ENCODE data around the gene TFE3. TPM values are rescaled to one million over a fixed set of nuclear protein-coding genes. Genes with fewer than 3 reads are reported as not detected.
A peak's percentile ranks its signal among the peaks of the same experiment; 100 is the strongest.

TFE3 gene
- total RNA-seq, 3 donors from 2014 or later = 22.8 to 28.8 (median 23.4) TPM

- peak overlapping the region; percentile 91 for H3K4me3 Mint-ChIP-seq
- no peak for DNase-seq
Observed at GRCh38 chrX:49043987-49044281, 777 bp upstream of the TFE3 start.

GRCh38 chrX:49042581-49043219 lies 457 bp downstream of the TFE3 start:
- no peak for DNase-seq
- Mint-ChIP-seq H3K9me3 (no peaks in the 10 kb centered on the region), H3K36me3 (ENCODE audit: insufficient read depth) (peaks cover 3% of the 10 kb centered on the region), H3K27me3 (ENCODE audit: low read depth) (no peaks in the 10 kb centered on the region), H3K4me1 (ENCODE audit: low read depth) (peaks cover 36% of the 10 kb centered on the region), H3K4me3 (peak overlapping the region; percentile 91)
- ATAC-seq = peak; percentile 4 to 11

More at GRCh38 chrX:49043987-49044281, 777 bp upstream of the TFE3 start:
- Mint-ChIP-seq H3K4me1 (ENCODE audit: low read depth) (peaks cover 35% of the 10 kb centered on the region), H3K27me3 (ENCODE audit: low read depth) (no peaks in the 10 kb centered on the region), H3K9me3 (no peaks in the 10 kb centered on the region), H3K36me3 (ENCODE audit: insufficient read depth) (no peaks in the 10 kb centered on the region)
- no peak for ATAC-seq

- peaks cover 5% of the 10 kb centered on the region for H3K36me3 Mint-ChIP-seq (ENCODE audit: insufficient read depth)
- ATAC-seq (no peak), DNase-seq (no peak)
- H3K4me3 Mint-ChIP-seq = peak overlapping the region; percentile 91
- H3K9me3 Mint-ChIP-seq = no peaks in the 10 kb centered on the region
- H3K4me1 Mint-ChIP-seq (ENCODE audit: low read depth) = peaks cover 36% of the 10 kb centered on the region
- H3K27me3 Mint-ChIP-seq (ENCODE audit: low read depth) = no peaks in the 10 kb centered on the region
Observed at GRCh38 chrX:49041744-49042580, 1.2 kb downstream of the TFE3 start.

- ATAC-seq (no peak), DNase-seq (no peak)
- H3K4me3 Mint-ChIP-seq = peak overlapping the region; percentile 38
- no peaks in the 10 kb centered on the region for H3K27me3 Mint-ChIP-seq (ENCODE audit: low read depth)
- peaks cover 36% of the 10 kb centered on the region for H3K4me1 Mint-ChIP-seq (ENCODE audit: low read depth)
- peaks cover 5% of the 10 kb centered on the region for H3K36me3 Mint-ChIP-seq (ENCODE audit: insufficient read depth)
- H3K9me3 Mint-ChIP-seq = no peaks in the 10 kb centered on the region
Observed at GRCh38 chrX:49040376-49040955, 2.7 kb downstream of the TFE3 start.

GRCh38 chrX:49039598-49040375 lies 3.4 kb downstream of the TFE3 start:
- H3K27me3 Mint-ChIP-seq (ENCODE audit: low read depth) = no peaks in the 10 kb centered on the region
- peaks cover 5% of the 10 kb centered on the region for H3K36me3 Mint-ChIP-seq (ENCODE audit: insufficient read depth)
- H3K4me3 Mint-ChIP-seq = peak overlapping the region; percentile 38
- no peak for ATAC-seq
- no peaks in the 10 kb centered on the region for H3K9me3 Mint-ChIP-seq
- DNase-seq = peak; percentile 42
- H3K4me1 Mint-ChIP-seq (ENCODE audit: low read depth) = peaks cover 36% of the 10 kb centered on the region

GRCh38 chrX:49037883-49038475 lies 5.2 kb downstream of the TFE3 start:
- Mint-ChIP-seq H3K36me3 (ENCODE audit: insufficient read depth) (peaks cover 5% of the 10 kb centered on the region), H3K27me3 (ENCODE audit: low read depth) (no peaks in the 10 kb centered on the region), H3K4me3 (no peak overlapping the region), H3K9me3 (no peaks in the 10 kb centered on the region), H3K4me1 (ENCODE audit: low read depth) (peaks cover 30% of the 10 kb centered on the region)
- ATAC-seq (no peak), DNase-seq (no peak)

GRCh38 chrX:49030283-49030682 lies 12.9 kb downstream of the TFE3 start:
- Mint-ChIP-seq H3K4me1 (ENCODE audit: low read depth) (no peaks in the 10 kb centered on the region), H3K4me3 (no peak overlapping the region), H3K9me3 (no peaks in the 10 kb centered on the region), H3K27me3 (ENCODE audit: low read depth) (no peaks in the 10 kb centered on the region), H3K36me3 (ENCODE audit: insufficient read depth) (peaks cover 5% of the 10 kb centered on the region)
- ATAC-seq = no peak
- DNase-seq = no peak

GRCh38 chrX:49029876-49030275 lies 13.3 kb downstream of the TFE3 start:
- no peaks in the 10 kb centered on the region for H3K4me1 Mint-ChIP-seq (ENCODE audit: low read depth)
- DNase-seq (no peak), ATAC-seq (no peak)
- no peaks in the 10 kb centered on the region for H3K27me3 Mint-ChIP-seq (ENCODE audit: low read depth)
- H3K9me3 Mint-ChIP-seq = no peaks in the 10 kb centered on the region
- H3K4me3 Mint-ChIP-seq = no peak overlapping the region
- peaks cover 5% of the 10 kb centered on the region for H3K36me3 Mint-ChIP-seq (ENCODE audit: insufficient read depth)

- Mint-ChIP-seq H3K4me1 (ENCODE audit: low read depth) (no peaks in the 10 kb centered on the region), H3K4me3 (no peak overlapping the region), H3K9me3 (no peaks in the 10 kb centered on the region), H3K27me3 (ENCODE audit: low read depth) (no peaks in the 10 kb centered on the region), H3K36me3 (ENCODE audit: insufficient read depth) (no peaks in the 10 kb centered on the region)
- no peak for DNase-seq
- no peak for ATAC-seq
Observed at GRCh38 chrX:49019599-49020249, 23.4 kb downstream of the TFE3 start.

GRCh38 chrX:49019050-49019449 lies 24.1 kb downstream of the TFE3 start:
- ATAC-seq = no peak
- Mint-ChIP-seq H3K4me3 (no peak overlapping the region), H3K27me3 (ENCODE audit: low read depth) (no peaks in the 10 kb centered on the region), H3K4me1 (ENCODE audit: low read depth) (no peaks in the 10 kb centered on the region), H3K36me3 (ENCODE audit: insufficient read depth) (no peaks in the 10 kb centered on the region), H3K9me3 (no peaks in the 10 kb centered on the region)
- DNase-seq = no peak

- ATAC-seq = no peak
Observed at GRCh38 chrX:49003696-49004095, 39.5 kb downstream of the TFE3 start.

GRCh38 chrX:49002091-49002935 lies 40.8 kb downstream of the TFE3 start, which contains the start of gene GRIPAP1:
Gene GRIPAP1, minus strand, starts transcription at chrX:49002264. Its CDS starts 35 bp downstream, at chrX:49002229.
- H3K27me3 Mint-ChIP-seq (ENCODE audit: low read depth) = no peaks in the 10 kb centered on the region
- no peaks in the 10 kb centered on the region for H3K9me3 Mint-ChIP-seq
- peaks cover 33% of the 10 kb centered on the region for H3K4me1 Mint-ChIP-seq (ENCODE audit: low read depth)
- peak; percentile 71 for DNase-seq
- H3K36me3 Mint-ChIP-seq (ENCODE audit: insufficient read depth) = peaks cover 15% of the 10 kb centered on the region
- peak within 1 kb of the TSS; percentile 99 for H3K4me3 Mint-ChIP-seq
- peak; percentile 78 to 82 for ATAC-seq

More at GRCh38 chrX:49003696-49004095, 39.5 kb downstream of the TFE3 start:
- Mint-ChIP-seq H3K4me1 (ENCODE audit: low read depth) (peaks cover 21% of the 10 kb centered on the region), H3K27me3 (ENCODE audit: low read depth) (no peaks in the 10 kb centered on the region), H3K36me3 (ENCODE audit: insufficient read depth) (peaks cover 3% of the 10 kb centered on the region), H3K4me3 (peak overlapping the region; percentile 35), H3K9me3 (no peaks in the 10 kb centered on the region)
- no peak for DNase-seq
